Measurements from ENCODE around the gene KMT2B. TPM values are rescaled to one million over a fixed set of nuclear protein-coding genes. Genes with fewer than 3 reads are reported as not detected.

KMT2B gene
- total RNA-seq, 1 donor from 2014 or later: 12.6 TPM

DNA sequence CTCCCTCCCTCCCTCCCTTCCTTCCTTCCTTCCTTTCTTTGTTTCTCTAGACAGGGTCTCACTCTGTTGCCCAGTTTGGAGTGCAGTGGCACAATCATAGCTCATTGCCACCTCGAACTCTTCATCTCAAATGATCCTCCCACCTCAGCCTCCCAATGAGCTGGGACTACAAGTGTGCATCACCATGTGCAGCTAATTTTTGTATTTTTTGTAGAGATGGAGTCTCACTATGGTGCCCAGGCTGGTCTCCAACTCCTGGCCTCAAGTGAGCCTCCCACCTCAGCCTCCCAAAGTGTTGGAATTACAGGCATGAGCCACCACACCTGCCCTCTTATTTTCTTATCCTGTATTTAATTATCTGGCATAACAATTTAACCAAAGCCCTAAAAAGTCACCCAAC, 47.1 kb upstream of the KMT2B start:
- Mint-ChIP-seq H3K27ac (no peak overlapping the region), H3K27me3 (ENCODE audit: insufficient read depth, low read depth) (peaks cover 28% of the 10 kb centered on the region), H3K9me3 (no peaks in the 10 kb centered on the region), H3K4me3 (no peak overlapping the region), H3K4me1 (peaks cover 2% of the 10 kb centered on the region), H3K36me3 (no peaks in the 10 kb centered on the region)
- no peak overlapping the region for H3K4me2 ChIP-seq
- H3K4me1 ChIP-seq: no peaks in the 10 kb centered on the region
- H3F3A ChIP-seq (ENCODE audit: low read depth): peaks cover 11% of the 10 kb centered on the region
- DNase-seq (ENCODE audit: low spot score): no peak
- H3K79me2 ChIP-seq (ENCODE audit: low read depth): no peaks in the 10 kb centered on the region
- H3K9ac ChIP-seq: no peak overlapping the region
- no peak overlapping the region for H3K4me3 ChIP-seq
- H2AFZ ChIP-seq (replicated peaks): no peak overlapping the region
- H3K9me3 ChIP-seq (ENCODE audit: low read depth): no peaks in the 10 kb centered on the region
- H4K20me1 ChIP-seq (ENCODE audit: low read depth): no peaks in the 10 kb centered on the region
- no peaks in the 10 kb centered on the region for H3K36me3 ChIP-seq
- TF ChIP-seq EZH2phosphoT487 (IDR thresholded peaks at IDR 0.05) (no peak), EZH2 (IDR thresholded peaks at IDR 0.05) (no peak)
- TF ChIP-seq, protein P1, sequence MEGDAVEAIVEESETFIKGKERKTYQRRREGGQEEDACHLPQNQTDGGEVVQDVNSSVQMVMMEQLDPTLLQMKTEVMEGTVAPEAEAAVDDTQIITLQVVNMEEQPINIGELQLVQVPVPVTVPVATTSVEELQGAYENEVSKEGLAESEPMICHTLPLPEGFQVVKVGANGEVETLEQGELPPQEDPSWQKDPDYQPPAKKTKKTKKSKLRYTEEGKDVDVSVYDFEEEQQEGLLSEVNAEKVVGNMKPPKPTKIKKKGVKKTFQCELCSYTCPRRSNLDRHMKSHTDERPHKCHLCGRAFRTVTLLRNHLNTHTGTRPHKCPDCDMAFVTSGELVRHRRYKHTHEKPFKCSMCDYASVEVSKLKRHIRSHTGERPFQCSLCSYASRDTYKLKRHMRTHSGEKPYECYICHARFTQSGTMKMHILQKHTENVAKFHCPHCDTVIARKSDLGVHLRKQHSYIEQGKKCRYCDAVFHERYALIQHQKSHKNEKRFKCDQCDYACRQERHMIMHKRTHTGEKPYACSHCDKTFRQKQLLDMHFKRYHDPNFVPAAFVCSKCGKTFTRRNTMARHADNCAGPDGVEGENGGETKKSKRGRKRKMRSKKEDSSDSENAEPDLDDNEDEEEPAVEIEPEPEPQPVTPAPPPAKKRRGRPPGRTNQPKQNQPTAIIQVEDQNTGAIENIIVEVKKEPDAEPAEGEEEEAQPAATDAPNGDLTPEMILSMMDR (IDR thresholded peaks at IDR 0.05): no peak
- peaks cover 44% of the 10 kb centered on the region for H3K27me3 ChIP-seq
- no peak overlapping the region for H3K27ac ChIP-seq

DNA sequence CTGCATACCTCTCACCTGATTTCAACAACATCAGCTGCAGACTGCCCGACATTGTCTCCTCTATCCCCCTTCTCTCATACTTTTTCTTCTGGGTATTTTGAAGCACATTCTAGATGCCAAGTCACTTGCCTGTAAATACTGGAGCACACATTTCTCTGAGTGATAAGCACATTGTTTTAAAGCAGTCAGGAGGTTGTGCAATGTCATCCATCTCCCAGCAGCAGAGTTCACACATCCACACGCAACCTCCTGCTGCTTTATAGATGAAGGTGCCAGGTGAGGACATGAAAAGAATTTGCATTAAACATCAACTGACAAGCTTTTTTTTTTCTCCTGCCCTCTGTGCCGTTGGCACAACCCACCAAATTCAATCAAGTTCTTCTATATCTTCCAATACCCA, 46.0 kb upstream of the KMT2B start:
- Histone ChIP-seq H3K27ac (no peak overlapping the region), H3K4me3 (no peak overlapping the region), H3F3A (ENCODE audit: low read depth) (peaks cover 11% of the 10 kb centered on the region), H2AFZ (replicated peaks) (no peak overlapping the region), H3K79me2 (ENCODE audit: low read depth) (no peaks in the 10 kb centered on the region), H3K4me2 (no peak overlapping the region), H3K9ac (no peak overlapping the region), H4K20me1 (ENCODE audit: low read depth) (no peaks in the 10 kb centered on the region), H3K4me1 (no peaks in the 10 kb centered on the region), H3K9me3 (ENCODE audit: low read depth) (no peaks in the 10 kb centered on the region), H3K36me3 (no peaks in the 10 kb centered on the region), H3K27me3 (peaks cover 44% of the 10 kb centered on the region)
- Mint-ChIP-seq H3K27me3 (ENCODE audit: insufficient read depth, low read depth) (peaks cover 32% of the 10 kb centered on the region), H3K4me1 (peaks cover 2% of the 10 kb centered on the region), H3K9me3 (no peaks in the 10 kb centered on the region), H3K36me3 (no peaks in the 10 kb centered on the region), H3K27ac (no peak overlapping the region), H3K4me3 (peak overlapping the region; percentile 2)
- no peak for DNase-seq (ENCODE audit: low spot score)
- no peak for TF ChIP-seq EZH2phosphoT487 (IDR thresholded peaks at IDR 0.05)
- no peak for TF ChIP-seq EZH2 (IDR thresholded peaks at IDR 0.05)
- TF ChIP-seq, protein P1 (IDR thresholded peaks at IDR 0.05): no peak

DNA sequence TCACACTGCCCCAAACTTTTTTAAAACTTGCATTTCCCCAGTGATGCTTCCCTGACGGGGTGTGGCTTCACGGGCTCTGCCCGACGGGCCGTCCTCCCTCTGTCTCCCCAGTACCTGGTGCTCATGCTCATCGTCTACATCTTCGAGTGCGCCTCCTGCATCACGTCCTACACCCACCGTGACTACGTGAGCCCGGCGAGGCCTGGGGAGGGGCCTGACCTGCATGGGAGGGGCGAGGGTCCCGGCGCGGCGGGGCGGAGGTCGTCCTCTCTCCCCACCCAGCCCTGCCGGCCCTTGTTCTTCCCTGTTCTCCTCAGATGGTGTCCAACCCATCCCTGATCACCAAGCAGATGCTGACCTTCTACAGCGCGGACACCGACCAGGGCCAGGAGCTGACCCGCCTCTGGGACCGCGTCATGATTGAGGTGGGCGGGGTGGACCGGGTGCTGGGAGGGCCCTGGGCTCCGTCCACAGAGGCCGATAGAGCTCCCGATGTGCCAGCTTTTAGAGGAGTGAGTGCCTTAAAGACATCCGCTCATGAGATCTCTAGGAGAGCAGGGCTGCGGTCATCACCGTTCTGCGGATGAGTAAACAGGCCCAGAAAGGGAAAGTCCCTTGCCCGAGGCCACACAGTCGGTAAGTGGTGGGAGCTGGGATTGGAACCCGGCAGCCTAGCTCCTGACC, 44.5 kb upstream of the KMT2B start:
- Mint-ChIP-seq H3K36me3 (no peaks in the 10 kb centered on the region), H3K9me3 (no peaks in the 10 kb centered on the region), H3K27ac (no peak overlapping the region), H3K4me3 (peak overlapping the region; percentile 79), H3K27me3 (ENCODE audit: insufficient read depth, low read depth) (peaks cover 32% of the 10 kb centered on the region), H3K4me1 (peaks cover 2% of the 10 kb centered on the region)
- Histone ChIP-seq H3K36me3 (no peaks in the 10 kb centered on the region), H3K27me3 (peaks cover 44% of the 10 kb centered on the region), H3K27ac (no peak overlapping the region), H3K4me3 (peak overlapping the region; percentile 71), H3K9me3 (ENCODE audit: low read depth) (no peaks in the 10 kb centered on the region), H3K79me2 (ENCODE audit: low read depth) (no peaks in the 10 kb centered on the region), H3F3A (ENCODE audit: low read depth) (peaks cover 11% of the 10 kb centered on the region), H3K4me1 (no peaks in the 10 kb centered on the region), H3K4me2 (peak overlapping the region; percentile 94), H2AFZ (replicated peaks) (peak overlapping the region; percentile 100), H3K9ac (no peak overlapping the region), H4K20me1 (ENCODE audit: low read depth) (no peaks in the 10 kb centered on the region)
- peak; percentile 66 for DNase-seq (ENCODE audit: low spot score)
- TF ChIP-seq, protein P1 (IDR thresholded peaks at IDR 0.05): no peak
- TF ChIP-seq EZH2 (IDR thresholded peaks at IDR 0.05): no peak
- no peak for TF ChIP-seq EZH2phosphoT487 (IDR thresholded peaks at IDR 0.05)
